Measurements from ENCODE around the gene FLOT2.
A peak's percentile ranks its signal among the peaks of the same experiment; 100 is the strongest.
"Not testable (repeated sequence)": the region's sequence is repeated elsewhere in the genome, so short reads cannot be mapped to it uniquely, and the experiment has no call there.

FLOT2 gene

DNA sequence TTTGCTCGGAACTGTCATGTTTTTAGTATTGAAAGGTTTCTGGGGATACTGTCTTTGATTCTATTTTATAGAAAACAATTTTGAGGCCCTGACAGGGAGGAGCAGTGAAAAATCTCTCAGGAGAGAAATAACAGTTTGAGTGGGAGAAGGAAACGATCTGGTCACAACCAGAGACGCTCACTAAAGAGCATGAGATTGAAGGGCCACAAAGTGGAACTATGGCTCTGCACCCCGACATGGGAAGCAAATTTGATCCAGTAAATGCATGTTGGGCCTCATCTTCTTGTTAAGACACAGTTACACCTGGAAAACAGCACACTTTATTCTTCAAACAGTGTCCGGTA, 42.2 kb downstream of the FLOT2 start:
- no peaks in the 10 kb centered on the region for H3K9me3 ChIP-seq (ENCODE audit: severe bottlenecking)
- no peak for DNase-seq
- peak overlapping the region; percentile 91 for H3K4me3 ChIP-seq (ENCODE audit: low read depth, low read length)
- TF ChIP-seq, protein P1, sequence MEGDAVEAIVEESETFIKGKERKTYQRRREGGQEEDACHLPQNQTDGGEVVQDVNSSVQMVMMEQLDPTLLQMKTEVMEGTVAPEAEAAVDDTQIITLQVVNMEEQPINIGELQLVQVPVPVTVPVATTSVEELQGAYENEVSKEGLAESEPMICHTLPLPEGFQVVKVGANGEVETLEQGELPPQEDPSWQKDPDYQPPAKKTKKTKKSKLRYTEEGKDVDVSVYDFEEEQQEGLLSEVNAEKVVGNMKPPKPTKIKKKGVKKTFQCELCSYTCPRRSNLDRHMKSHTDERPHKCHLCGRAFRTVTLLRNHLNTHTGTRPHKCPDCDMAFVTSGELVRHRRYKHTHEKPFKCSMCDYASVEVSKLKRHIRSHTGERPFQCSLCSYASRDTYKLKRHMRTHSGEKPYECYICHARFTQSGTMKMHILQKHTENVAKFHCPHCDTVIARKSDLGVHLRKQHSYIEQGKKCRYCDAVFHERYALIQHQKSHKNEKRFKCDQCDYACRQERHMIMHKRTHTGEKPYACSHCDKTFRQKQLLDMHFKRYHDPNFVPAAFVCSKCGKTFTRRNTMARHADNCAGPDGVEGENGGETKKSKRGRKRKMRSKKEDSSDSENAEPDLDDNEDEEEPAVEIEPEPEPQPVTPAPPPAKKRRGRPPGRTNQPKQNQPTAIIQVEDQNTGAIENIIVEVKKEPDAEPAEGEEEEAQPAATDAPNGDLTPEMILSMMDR (IDR thresholded peaks at IDR 0.05; ENCODE audit: low read depth, low read length): no peak
- H3K27me3 ChIP-seq (ENCODE audit: insufficient read depth, low read depth, severe bottlenecking): no peaks in the 10 kb centered on the region
- peaks cover 38% of the 10 kb centered on the region for H3K36me3 ChIP-seq
- peak overlapping the region; percentile 79 for H3K27ac ChIP-seq

DNA sequence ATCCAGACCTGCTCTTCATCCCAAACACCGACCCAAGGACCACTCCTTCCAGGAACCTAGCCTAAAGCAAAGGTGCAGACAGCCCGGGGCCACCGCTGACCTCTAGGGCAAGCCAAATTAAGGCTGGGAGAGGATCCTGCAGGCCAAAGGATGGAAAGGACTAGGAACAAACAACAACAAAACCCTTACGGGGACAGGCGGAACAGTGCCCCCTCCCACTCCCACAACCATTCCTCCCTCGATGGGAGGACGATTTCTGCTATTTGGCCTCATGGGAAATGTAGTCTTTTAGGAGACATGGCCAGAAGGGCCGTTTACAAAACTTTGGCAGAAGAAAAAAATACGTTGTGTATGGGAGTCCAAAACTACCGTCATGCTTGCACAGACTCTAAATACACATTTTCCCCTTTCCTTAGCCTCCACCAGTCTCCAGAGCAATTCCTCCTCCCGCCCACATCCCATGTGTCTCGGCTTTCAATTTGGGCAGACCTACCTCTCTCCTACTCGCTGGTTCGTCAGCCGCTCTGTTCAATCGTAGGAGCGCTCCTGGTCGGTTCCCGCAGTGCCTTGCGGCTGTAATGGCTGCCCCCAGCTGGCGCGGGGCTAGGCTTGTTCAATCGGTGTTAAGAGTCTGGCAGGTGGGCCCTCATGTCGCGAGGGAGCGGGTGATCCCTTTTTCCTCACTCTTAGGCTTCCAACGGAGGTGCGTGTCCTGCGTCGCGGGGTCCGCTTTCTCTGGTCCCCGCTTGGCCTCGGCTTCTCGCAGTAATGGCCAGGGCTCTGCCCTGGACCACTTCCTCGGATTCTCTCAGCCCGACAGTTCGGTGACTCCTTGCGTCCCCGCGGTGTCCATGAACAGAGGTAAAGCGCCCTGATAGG, 42.8 kb downstream of the FLOT2 start, which contains the start of gene ERAL1:
Gene ERAL1, plus strand, starts transcription at position 560 of the 879 bp plus-strand sequence. Its CDS starts 19 bp downstream, at position 579.
- H3K4me3 ChIP-seq (ENCODE audit: low read depth, low read length): peak within 1 kb of the TSS; percentile 91
- H3K36me3 ChIP-seq: peaks cover 34% of the 10 kb centered on the region
- peak; percentile 87 for DNase-seq
- TF ChIP-seq, protein P1 (IDR thresholded peaks at IDR 0.05; ENCODE audit: low read depth, low read length): no peak
- H3K9me3 ChIP-seq (ENCODE audit: severe bottlenecking): no peaks in the 10 kb centered on the region
- peak within 1 kb of the TSS; percentile 79 for H3K27ac ChIP-seq
- H3K27me3 ChIP-seq (ENCODE audit: insufficient read depth, low read depth, severe bottlenecking): no peaks in the 10 kb centered on the region

DNA sequence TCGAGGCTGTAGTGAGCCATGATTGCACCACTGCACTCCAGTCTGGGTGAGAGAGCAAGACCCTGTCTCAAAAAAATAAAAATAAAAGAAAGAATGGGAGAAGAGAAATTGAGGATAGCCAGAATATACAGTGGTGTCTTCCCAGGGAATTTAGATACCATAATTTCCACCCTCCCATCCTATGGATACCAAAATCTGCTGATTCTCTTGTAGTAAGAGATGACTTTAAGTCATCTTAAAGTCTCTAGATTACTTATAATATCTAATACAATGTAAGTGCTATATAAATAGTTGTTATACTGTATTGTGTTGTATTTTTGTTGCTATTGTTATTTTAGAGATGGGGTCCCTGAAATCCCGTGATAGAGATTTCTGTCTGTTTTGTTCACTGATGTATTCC, 44.2 kb downstream of the FLOT2 start:
- H3K27me3 ChIP-seq (ENCODE audit: insufficient read depth, low read depth, severe bottlenecking): no peaks in the 10 kb centered on the region
- H3K9me3 ChIP-seq (ENCODE audit: severe bottlenecking): no peaks in the 10 kb centered on the region
- DNase-seq: no peak
- TF ChIP-seq, protein P1 (IDR thresholded peaks at IDR 0.05; ENCODE audit: low read depth, low read length): no peak
- no peak overlapping the region for H3K4me3 ChIP-seq (ENCODE audit: low read depth, low read length)
- peaks cover 24% of the 10 kb centered on the region for H3K36me3 ChIP-seq
- no peak overlapping the region for H3K27ac ChIP-seq

DNA sequence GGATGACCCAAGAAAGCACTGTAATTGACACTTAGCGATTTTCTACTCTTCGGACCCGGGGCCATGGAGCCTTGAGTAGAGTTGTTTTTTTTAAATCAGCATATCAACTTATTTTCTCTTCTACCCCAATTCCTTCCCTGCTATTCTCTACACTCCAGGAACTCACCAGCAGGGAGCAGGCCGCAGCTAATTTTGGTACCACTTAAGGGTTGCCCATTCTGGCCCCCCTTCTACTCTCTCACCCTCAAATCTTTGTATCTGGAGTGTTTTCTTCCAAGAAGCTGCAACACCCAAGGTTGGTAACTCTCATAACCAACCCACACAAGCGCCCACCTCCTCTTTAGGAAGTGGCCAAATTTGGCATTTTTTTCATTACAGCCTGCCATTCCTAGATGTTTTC, 48.3 kb downstream of the FLOT2 start:
- TF ChIP-seq, protein P1 (IDR thresholded peaks at IDR 0.05; ENCODE audit: low read depth, low read length): peak; percentile 29; the same call in 1 of the 2 replicates
- no peak for DNase-seq

DNA sequence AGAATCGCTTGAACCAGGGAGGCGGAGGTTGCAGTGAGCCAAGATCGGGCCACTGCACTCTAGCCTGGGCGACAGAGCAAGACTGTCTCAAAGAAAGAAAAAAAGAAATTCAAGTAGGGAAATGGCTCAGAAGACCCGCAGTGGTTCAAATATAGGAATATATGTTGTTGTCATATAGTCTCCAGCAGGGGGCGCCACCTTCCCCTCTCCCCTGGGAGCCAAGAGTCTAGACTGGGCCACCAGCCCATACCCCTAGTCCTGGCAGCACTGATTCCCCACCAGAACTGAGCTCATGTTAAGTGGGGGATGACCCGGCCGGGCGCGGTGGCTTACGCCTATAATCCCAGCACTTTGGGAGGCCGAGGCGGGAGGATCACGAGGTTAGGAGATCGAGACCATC, 48.9 kb downstream of the FLOT2 start:
- not testable (repeated sequence) for H3K27ac ChIP-seq; H3K36me3 ChIP-seq; H3K4me3 ChIP-seq (ENCODE audit: low read depth, low read length); H3K27me3 ChIP-seq (ENCODE audit: insufficient read depth, low read depth, severe bottlenecking); H3K9me3 ChIP-seq (ENCODE audit: severe bottlenecking)
- DNase-seq: peak; percentile 58
- TF ChIP-seq, protein P1 (IDR thresholded peaks at IDR 0.05; ENCODE audit: low read depth, low read length): peak; percentile 51

More for the DNA sequence above, 48.3 kb downstream of the FLOT2 start:
- Histone ChIP-seq H3K9me3 (ENCODE audit: severe bottlenecking) (no peaks in the 10 kb centered on the region), H3K27ac (no peak overlapping the region), H3K36me3 (no peaks in the 10 kb centered on the region), H3K4me3 (ENCODE audit: low read depth, low read length) (no peak overlapping the region), H3K27me3 (ENCODE audit: insufficient read depth, low read depth, severe bottlenecking) (no peaks in the 10 kb centered on the region)

DNA sequence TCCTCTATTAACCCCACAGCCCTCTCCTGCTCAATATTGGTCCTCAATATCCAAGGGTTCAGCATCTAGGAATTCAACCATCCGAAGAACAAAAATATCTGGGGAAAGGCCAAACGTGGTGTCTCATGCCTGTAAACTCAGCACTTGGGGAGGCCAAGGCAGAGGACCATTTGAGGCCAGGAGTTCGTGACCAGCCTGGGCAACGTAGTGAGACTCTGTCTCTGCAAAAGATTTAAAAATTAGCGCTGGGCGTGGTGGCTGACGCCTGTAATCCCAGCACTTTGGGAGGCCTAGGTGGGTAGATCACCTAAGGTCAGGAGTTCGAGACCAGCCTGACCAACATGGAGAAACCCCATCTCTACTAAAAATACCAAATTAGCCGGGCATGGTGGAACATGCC, 50.8 kb downstream of the FLOT2 start:
- H3K27ac ChIP-seq; DNase-seq; H3K27me3 ChIP-seq (ENCODE audit: insufficient read depth, low read depth, severe bottlenecking); H3K9me3 ChIP-seq (ENCODE audit: severe bottlenecking); H3K4me3 ChIP-seq (ENCODE audit: low read depth, low read length); H3K36me3 ChIP-seq: not testable (repeated sequence)
